ENCODE measurements around the gene SIGLEC8.
"Not testable (repeated sequence)": the region's sequence is repeated elsewhere in the genome, so short reads cannot be mapped to it uniquely, and the experiment has no call there.

Gene SIGLEC8

GRCh38 chr19:51447510-51447909 lies 10.7 kb downstream of the SIGLEC8 start:
- not testable (repeated sequence) for DNase-seq (ENCODE audit: low spot score)

- DNase-seq (ENCODE audit: low spot score), result peak; percentile 88
Observed at GRCh38 chr19:51441410-51442390, 16.6 kb downstream of the SIGLEC8 start.

GRCh38 chr19:51440846-51441409 lies 17.3 kb downstream of the SIGLEC8 start:
- peak; percentile 10 for DNase-seq (ENCODE audit: low spot score)

- no peak for DNase-seq (ENCODE audit: low spot score)
Observed at GRCh38 chr19:51440052-51440451, 18.2 kb downstream of the SIGLEC8 start.

GRCh38 chr19:51439021-51439465 lies 19.2 kb downstream of the SIGLEC8 start:
- peak; percentile 58 for DNase-seq (ENCODE audit: low spot score)

- no peak for DNase-seq (ENCODE audit: low spot score)
Observed at GRCh38 chr19:51434456-51434855, 23.8 kb downstream of the SIGLEC8 start.

- DNase-seq (ENCODE audit: low spot score), result no peak
Observed at GRCh38 chr19:51433043-51433442, 25.2 kb downstream of the SIGLEC8 start.

GRCh38 chr19:51431124-51431523 lies 27.1 kb downstream of the SIGLEC8 start:
- no peak for DNase-seq (ENCODE audit: low spot score)

GRCh38 chr19:51430221-51430620 lies 28.0 kb downstream of the SIGLEC8 start:
- DNase-seq (ENCODE audit: low spot score), result no peak

GRCh38 chr19:51427201-51427600 lies 31.1 kb downstream of the SIGLEC8 start:
- DNase-seq (ENCODE audit: low spot score), result no peak

- DNase-seq (ENCODE audit: low spot score), result peak; percentile 84
Observed at GRCh38 chr19:51422053-51422448, 36.2 kb downstream of the SIGLEC8 start.

GRCh38 chr19:51421229-51422052 lies 36.8 kb downstream of the SIGLEC8 start:
- no peak for DNase-seq (ENCODE audit: low spot score)

- DNase-seq (ENCODE audit: low spot score), result not testable (repeated sequence)
Observed at GRCh38 chr19:51420511-51420910, 37.7 kb downstream of the SIGLEC8 start.

- no peak for DNase-seq (ENCODE audit: low spot score)
Observed at GRCh38 chr19:51418707-51419106, 39.5 kb downstream of the SIGLEC8 start.

- DNase-seq (ENCODE audit: low spot score), result no peak
Observed at GRCh38 chr19:51417810-51418157, 40.5 kb downstream of the SIGLEC8 start.

- DNase-seq (ENCODE audit: low spot score), result peak; percentile 9
Observed at GRCh38 chr19:51417107-51417809, 41.0 kb downstream of the SIGLEC8 start, which contains the start of gene SIGLEC10. Gene SIGLEC10, minus strand, starts transcription at chr19:51417642. Its CDS starts 61 bp downstream, at chr19:51417581.

GRCh38 chr19:51416422-51416821 lies 41.8 kb downstream of the SIGLEC8 start:
- not testable (repeated sequence) for DNase-seq (ENCODE audit: low spot score)

GRCh38 chr19:51415187-51415586 lies 43.1 kb downstream of the SIGLEC8 start:
- DNase-seq (ENCODE audit: low spot score), result no peak

GRCh38 chr19:51410950-51411748 lies 47.1 kb downstream of the SIGLEC8 start:
- DNase-seq (ENCODE audit: low spot score), result no peak

GRCh38 chr19:51407511-51408131 lies 50.6 kb downstream of the SIGLEC8 start:
- DNase-seq (ENCODE audit: low spot score), result peak; percentile 51

Measured in CD4-positive, alpha-beta T cell treated with Interleukin-2 at 100 ng/mL for 4 hours (primary cell).